ENCODE results near the gene IFIT1B.
"Not testable (repeated sequence)": the region's sequence is repeated elsewhere in the genome, so short reads cannot be mapped to it uniquely, and the experiment has no call there.

IFIT1B gene

DNA sequence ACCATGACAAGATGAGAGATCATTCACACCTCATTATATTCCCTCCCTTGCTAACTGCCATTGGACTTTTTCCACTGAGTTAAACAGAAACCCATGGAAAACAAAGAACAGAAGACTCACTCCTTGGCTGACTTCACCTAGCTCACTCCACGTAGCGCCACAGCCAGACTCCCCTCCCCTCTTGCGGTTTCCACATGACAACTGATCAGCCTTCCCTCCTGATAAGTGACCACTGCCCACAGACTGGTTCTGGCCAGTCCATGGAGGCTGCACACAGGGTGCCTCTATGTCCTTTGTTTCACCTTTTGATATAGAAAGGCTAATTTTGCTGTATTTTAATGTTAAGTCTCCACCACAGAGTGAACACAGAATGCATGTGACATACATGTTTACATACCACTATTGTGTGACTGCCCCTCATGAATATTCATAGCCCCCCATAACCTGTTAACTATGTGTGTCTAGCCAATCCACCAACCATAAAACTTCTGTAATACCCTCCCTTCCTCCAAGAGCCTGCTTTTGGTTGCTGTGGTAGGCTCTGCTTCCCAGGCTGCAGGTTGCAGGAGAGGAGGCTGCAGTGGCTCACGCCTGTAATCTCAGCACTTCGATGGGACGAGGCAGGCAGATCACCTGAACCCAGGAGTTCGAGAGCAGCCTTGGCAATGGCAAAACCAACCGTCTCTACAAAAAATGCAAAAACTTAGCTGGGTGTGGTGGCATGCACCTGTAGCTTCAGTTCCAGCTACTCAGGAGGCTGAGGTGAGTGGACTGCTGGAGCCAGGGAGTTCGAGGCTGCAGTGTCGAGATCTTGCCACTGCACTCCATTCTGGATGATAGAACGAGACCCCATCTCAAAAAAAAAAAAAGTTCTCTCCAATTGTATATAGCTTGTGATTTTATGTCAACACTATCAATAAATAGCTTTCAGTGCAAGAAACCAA, 26.5 kb downstream of the IFIT1B start:
- no peak for DNase-seq (ENCODE audit: low read depth)
- TF ChIP-seq, protein P1, sequence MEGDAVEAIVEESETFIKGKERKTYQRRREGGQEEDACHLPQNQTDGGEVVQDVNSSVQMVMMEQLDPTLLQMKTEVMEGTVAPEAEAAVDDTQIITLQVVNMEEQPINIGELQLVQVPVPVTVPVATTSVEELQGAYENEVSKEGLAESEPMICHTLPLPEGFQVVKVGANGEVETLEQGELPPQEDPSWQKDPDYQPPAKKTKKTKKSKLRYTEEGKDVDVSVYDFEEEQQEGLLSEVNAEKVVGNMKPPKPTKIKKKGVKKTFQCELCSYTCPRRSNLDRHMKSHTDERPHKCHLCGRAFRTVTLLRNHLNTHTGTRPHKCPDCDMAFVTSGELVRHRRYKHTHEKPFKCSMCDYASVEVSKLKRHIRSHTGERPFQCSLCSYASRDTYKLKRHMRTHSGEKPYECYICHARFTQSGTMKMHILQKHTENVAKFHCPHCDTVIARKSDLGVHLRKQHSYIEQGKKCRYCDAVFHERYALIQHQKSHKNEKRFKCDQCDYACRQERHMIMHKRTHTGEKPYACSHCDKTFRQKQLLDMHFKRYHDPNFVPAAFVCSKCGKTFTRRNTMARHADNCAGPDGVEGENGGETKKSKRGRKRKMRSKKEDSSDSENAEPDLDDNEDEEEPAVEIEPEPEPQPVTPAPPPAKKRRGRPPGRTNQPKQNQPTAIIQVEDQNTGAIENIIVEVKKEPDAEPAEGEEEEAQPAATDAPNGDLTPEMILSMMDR (IDR thresholded peaks at IDR 0.05; ENCODE audit: control insufficient read depth, extremely low read depth, insufficient read depth): no peak
- H3K4me3 ChIP-seq (ENCODE audit: low read depth, low read length): no peak overlapping the region

DNA sequence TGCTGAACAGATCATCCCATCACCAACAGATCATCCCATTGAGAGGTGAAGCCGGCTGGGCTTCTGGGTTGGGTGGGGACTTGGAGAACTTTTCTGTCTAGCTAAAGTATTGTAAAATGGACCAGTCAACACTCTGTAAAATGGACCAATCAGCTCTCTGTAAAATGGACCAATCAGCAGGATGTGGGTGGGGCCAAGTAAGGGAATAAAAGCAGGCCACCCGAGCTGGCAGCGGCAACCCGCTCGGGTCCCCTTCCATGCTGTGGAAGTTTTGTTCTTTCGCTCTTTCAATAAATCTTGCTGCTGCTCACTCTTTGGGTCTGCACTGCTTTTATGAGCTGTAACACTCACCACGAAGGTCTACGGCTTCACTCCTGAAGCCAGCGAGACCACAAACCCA, 28.3 kb downstream of the IFIT1B start:
- not testable (repeated sequence) for H3K4me3 ChIP-seq (ENCODE audit: low read depth, low read length); DNase-seq (ENCODE audit: low read depth)

DNA sequence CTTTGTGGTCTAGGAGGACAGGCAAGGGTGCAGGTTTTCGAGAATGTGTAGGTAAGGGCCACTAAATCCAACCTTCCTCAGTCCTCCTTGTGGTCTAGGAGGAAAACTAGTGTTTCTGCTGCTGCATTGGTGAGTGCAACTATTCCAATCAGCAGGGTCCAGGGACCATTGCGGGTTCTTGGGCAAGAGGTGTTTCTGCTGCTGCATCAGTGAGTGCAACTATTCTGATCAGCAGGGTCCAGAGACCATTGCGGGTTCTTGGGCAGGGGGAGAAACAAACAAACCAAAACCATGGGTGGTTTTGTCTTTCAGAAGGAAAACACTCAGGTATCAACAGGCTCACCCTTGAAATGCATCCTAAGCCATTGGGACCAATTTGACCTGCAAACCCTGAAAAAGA, 29.9 kb downstream of the IFIT1B start:
- DNase-seq (ENCODE audit: low read depth); H3K4me3 ChIP-seq (ENCODE audit: low read depth, low read length): not testable (repeated sequence)

DNA sequence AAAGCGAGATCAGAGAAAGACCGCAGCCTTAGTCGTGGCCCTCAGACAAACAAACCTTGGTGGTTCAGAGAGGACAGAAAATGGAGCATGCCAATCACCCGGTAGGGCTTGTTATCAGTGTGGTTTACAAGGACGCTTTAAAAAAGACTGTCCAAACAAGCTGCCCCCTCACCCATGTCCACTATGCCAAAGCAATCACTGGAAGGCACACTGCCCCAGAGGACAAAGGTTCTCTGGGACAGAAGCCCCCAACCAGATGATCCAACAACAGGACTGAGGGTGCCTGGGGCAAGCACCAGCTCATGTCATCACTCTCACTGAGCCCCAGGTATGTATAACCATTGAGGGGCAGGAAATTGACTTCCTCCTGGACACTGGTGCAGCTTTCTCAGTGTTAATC, 31.4 kb downstream of the IFIT1B start:
- DNase-seq (ENCODE audit: low read depth); H3K4me3 ChIP-seq (ENCODE audit: low read depth, low read length): not testable (repeated sequence)

DNA sequence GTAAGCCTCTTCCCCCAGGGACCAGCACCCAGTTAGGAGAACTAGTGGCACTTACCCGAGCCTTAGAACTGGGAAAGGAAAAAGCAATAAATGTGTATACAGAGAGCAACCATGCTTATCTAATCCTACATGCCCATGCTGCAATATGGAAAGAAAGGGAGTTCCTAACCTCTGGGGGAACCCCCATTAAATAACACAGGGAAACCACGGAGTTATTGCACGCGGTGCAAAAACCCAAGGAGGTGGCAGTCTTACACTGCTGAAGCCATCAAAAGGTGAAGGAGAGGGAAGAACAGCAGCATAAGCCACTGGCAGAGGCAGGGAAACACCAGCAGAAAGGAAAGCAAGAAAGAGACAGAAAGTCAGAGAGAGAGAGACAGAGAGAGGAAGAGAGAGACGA, 32.7 kb downstream of the IFIT1B start:
- not testable (repeated sequence) for H3K4me3 ChIP-seq (ENCODE audit: low read depth, low read length); DNase-seq (ENCODE audit: low read depth)

DNA sequence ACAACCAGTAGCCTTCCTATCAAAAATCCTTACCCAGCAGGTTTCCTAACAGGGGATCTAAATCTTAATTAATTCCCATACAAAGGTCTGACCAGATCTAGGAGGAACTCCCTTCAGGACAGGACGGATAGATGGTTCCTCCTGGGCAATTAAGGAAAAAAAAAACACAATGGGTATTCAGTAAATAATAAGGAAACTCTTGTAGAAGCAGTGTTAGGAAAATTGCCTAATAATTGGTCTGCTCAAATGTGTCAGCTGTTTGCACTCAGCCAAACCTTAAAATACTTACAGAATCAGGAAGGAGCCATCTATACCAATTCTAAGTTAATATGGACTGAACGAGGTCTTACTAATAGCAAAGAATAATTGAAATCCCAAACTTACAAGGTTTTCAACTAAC, 33.3 kb downstream of the IFIT1B start:
- not testable (repeated sequence) for H3K4me3 ChIP-seq (ENCODE audit: low read depth, low read length); DNase-seq (ENCODE audit: low read depth)

DNA sequence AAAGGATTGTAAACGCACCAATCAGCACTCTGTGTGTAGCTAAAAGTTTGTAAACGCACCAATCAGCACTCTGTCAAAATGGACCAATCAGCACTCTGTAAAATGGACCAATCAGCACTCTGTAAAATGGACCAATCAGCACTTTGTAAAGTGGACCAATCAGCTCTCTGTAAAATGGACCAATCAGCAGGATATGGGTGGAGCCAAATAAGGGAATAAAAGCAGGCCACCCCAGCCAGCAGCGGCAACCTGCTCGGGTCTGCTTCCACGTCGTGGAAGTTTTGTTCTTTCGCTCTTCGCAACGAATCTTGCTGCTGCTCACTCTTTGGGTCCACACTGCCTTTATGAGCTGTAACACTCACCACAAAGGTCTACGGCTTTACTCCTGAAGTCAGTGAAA, 34.4 kb downstream of the IFIT1B start:
- not testable (repeated sequence) for H3K4me3 ChIP-seq (ENCODE audit: low read depth, low read length); DNase-seq (ENCODE audit: low read depth)

DNA sequence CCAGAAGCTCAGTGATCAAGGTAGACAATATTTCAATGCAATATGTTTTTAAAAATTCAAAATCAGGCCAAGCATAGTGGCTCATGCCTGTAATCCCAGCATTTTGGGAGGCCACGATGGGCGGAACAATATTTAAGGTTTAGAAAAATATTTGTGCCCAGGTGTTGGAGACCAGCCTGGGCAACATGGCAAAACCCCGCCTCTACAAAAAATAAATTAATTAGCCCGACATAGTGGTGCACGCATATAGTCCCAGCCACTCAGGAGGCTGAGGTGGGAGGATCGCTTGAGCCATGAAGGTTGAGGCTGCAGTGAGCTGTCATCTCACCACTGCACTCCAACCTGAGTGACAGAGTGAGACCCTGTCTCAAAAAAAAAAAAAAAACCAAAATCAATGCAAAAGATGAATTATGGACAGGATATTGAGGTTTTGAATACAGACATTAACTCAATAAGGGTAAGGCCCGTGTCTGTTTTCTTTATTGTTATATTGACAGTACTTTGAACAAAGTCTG, 35.6 kb downstream of the IFIT1B start:
- no peak overlapping the region; the same call in 1 of the 2 replicates for H3K4me3 ChIP-seq (ENCODE audit: low read depth, low read length)
- TF ChIP-seq, protein P1 (IDR thresholded peaks at IDR 0.05; ENCODE audit: control insufficient read depth, extremely low read depth, insufficient read depth): no peak
- DNase-seq (ENCODE audit: low read depth): no peak

DNA sequence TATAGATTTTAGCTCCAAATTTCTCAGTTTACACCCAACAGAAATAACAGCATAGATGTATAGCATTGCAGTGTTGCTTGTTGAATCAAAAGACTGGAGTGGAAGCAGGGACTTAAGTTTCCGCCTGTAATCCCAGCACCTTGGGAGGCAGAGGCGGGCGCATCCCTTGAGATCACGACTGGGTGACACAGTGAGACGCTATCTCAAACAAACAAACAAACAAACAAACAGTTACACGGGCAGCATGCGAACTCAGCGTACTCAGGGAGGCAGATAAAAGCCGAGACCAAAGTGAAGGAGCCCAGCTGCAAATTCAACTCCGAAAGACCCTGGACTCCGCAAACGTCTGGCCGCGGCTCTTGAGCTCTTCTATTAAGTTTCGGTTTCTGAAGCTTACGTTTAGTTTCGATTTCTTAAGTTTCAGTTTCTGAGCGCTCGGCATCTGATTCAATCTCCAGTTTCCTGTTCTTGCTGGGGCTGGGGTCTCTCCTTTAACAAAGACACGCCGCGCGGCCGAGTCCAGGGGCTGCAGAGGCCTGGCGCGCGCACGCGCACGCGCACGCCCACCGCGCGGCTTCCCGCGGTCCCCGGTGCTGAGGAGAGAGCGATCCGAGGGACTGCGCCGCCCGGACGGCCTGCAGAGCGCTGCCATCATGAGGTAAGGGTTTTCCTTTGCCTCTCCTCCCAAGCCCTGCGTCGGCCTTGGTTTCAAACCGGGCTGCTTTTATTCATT, 36.5 kb downstream of the IFIT1B start, which contains the start of gene IFIT5:
IFIT5 (plus strand) TSS at position 423 of the 733 bp plus-strand sequence; CDS start at position 654, 231 bp downstream.
- no peak for DNase-seq (ENCODE audit: low read depth)
- H3K4me3 ChIP-seq (ENCODE audit: low read depth, low read length): peak within 1 kb of the TSS; percentile 83
- TF ChIP-seq, protein P1 (IDR thresholded peaks at IDR 0.05; ENCODE audit: control insufficient read depth, extremely low read depth, insufficient read depth): peak; percentile 13; the same call in 1 of the 2 replicates

Measured in LNCaP clone FGC (cell line).